Effector memory CD8-positive, alpha-beta T cell (primary cell): Measurements from ENCODE around the gene TTC19.
"Not testable (repeated sequence)": the region's sequence is repeated elsewhere in the genome, so short reads cannot be mapped to it uniquely, and the experiment has no call there.

Source experiments
- ATAC-seq: fragments of 150-1000 bp; cut with Tn5 transposase; replicated peaks from 2 replicates; pipeline ENCODE4 v1.10.0; 2021; ENCODE audit warnings: mild to moderate bottlenecking, moderate library complexity
- DNase-seq, 3 experiments: peaks; one replicate each; pipeline ENCODE4 v3.0.0; 2021
- H3K27ac Mint-ChIP-seq, 2 donors: one replicate each; pipeline ENCODE4 v1.8.0; 2022; ENCODE audit warnings: mild to moderate bottlenecking in 2 of 2, mixed read lengths in 2 of 2, moderate library complexity in 2 of 2
- H3K27me3 Mint-ChIP-seq, 2 donors: one replicate each; pipeline ENCODE4 v1.8.0; 2022; ENCODE audit warnings: mixed read lengths in 2 of 2
- H3K36me3 Mint-ChIP-seq: one replicate; pipeline ENCODE4 v1.8.0; 2022; ENCODE audit warnings: mild to moderate bottlenecking, moderate library complexity, mixed read lengths; ENCODE audit not compliant: insufficient read depth
- H3K4me1 Mint-ChIP-seq, 2 donors: one replicate each; pipeline ENCODE4 v1.8.0; 2022; ENCODE audit warnings: low read depth in 2 of 2, mixed read lengths in 2 of 2
- H3K4me3 Mint-ChIP-seq, 2 donors: one replicate each; pipeline ENCODE4 v1.8.0; 2022; ENCODE audit warnings: mild to moderate bottlenecking in 2 of 2, mixed read lengths in 2 of 2, moderate library complexity in 2 of 2
- H3K9me3 Mint-ChIP-seq, 2 donors: one replicate each; pipeline ENCODE4 v1.8.0; 2022; ENCODE audit warnings: mixed read lengths in 2 of 2

TTC19 gene

GRCh38 chr17:15966183-15966878, 33.3 kb upstream of the TTC19 start:
- Mint-ChIP-seq H3K4me3 (peak overlapping the region in 1 of 2 donors; percentile 46), H3K4me1 (peaks cover 0 to 4% of the 10 kb centered on the region in 2 donors), H3K27ac (peak overlapping the region in 1 of 2 donors; percentile 15), H3K9me3 (no peaks in the 10 kb centered on the region), H3K36me3 (no peaks in the 10 kb centered on the region), H3K27me3 (peaks cover 35 to 40% of the 10 kb centered on the region in 2 donors)
- ATAC-seq (no peak), DNase-seq (no peak)

- DNase-seq: no peak
- no peaks in the 10 kb centered on the region for H3K36me3 Mint-ChIP-seq
- ATAC-seq: no peak
- peaks cover 35 to 40% of the 10 kb centered on the region in 2 donors for H3K27me3 Mint-ChIP-seq
- peaks cover 0 to 4% of the 10 kb centered on the region in 2 donors for H3K4me1 Mint-ChIP-seq
- H3K4me3 Mint-ChIP-seq: peak overlapping the region in 1 of 2 donors; percentile 46
- H3K27ac Mint-ChIP-seq: no peak overlapping the region
- H3K9me3 Mint-ChIP-seq: no peaks in the 10 kb centered on the region
Observed at GRCh38 chr17:15966879-15967248, 32.8 kb upstream of the TTC19 start.

- no peak for DNase-seq
Observed at GRCh38 chr17:15967706-15968399, 31.8 kb upstream of the TTC19 start.

GRCh38 chr17:15969463-15969862, 30.2 kb upstream of the TTC19 start:
- H3K9me3 Mint-ChIP-seq: no peaks in the 10 kb centered on the region

More at GRCh38 chr17:15967706-15968399, 31.8 kb upstream of the TTC19 start:
- Mint-ChIP-seq H3K36me3 (no peaks in the 10 kb centered on the region), H3K27me3 (peaks cover 35 to 40% of the 10 kb centered on the region in 2 donors), H3K9me3 (no peaks in the 10 kb centered on the region), H3K4me1 (peaks cover 0 to 4% of the 10 kb centered on the region in 2 donors), H3K27ac (no peak overlapping the region), H3K4me3 (no peak overlapping the region)
- no peak for ATAC-seq

GRCh38 chr17:15970500-15970899, 29.1 kb upstream of the TTC19 start:
- H3K9me3 Mint-ChIP-seq: no peaks in the 10 kb centered on the region
- peaks cover 0 to 4% of the 10 kb centered on the region in 2 donors for H3K4me1 Mint-ChIP-seq
- no peak for DNase-seq
- no peak for ATAC-seq
- peaks cover 29 to 40% of the 10 kb centered on the region in 2 donors for H3K27me3 Mint-ChIP-seq
- H3K36me3 Mint-ChIP-seq: no peaks in the 10 kb centered on the region
- H3K27ac Mint-ChIP-seq: no peak overlapping the region
- no peak overlapping the region for H3K4me3 Mint-ChIP-seq

More at GRCh38 chr17:15969463-15969862, 30.2 kb upstream of the TTC19 start:
- peaks cover 35 to 40% of the 10 kb centered on the region in 2 donors for H3K27me3 Mint-ChIP-seq
- H3K27ac Mint-ChIP-seq: no peak overlapping the region
- H3K4me1 Mint-ChIP-seq: peaks cover 0 to 4% of the 10 kb centered on the region in 2 donors
- no peak overlapping the region for H3K4me3 Mint-ChIP-seq
- ATAC-seq (no peak), DNase-seq (no peak)
- H3K36me3 Mint-ChIP-seq: no peaks in the 10 kb centered on the region

- Mint-ChIP-seq H3K27ac (no peak overlapping the region), H3K27me3 (peaks cover 23 to 40% of the 10 kb centered on the region in 2 donors), H3K9me3 (no peaks in the 10 kb centered on the region), H3K4me3 (no peak overlapping the region), H3K4me1 (peaks cover 0 to 4% of the 10 kb centered on the region in 2 donors), H3K36me3 (no peaks in the 10 kb centered on the region)
- ATAC-seq (no peak), DNase-seq (no peak)
Observed at GRCh38 chr17:15971098-15971678, 28.4 kb upstream of the TTC19 start.

- no peak for DNase-seq
- H3K4me3 Mint-ChIP-seq: no peak overlapping the region
- peaks cover 18 to 33% of the 10 kb centered on the region in 2 donors for H3K27me3 Mint-ChIP-seq
- no peak overlapping the region for H3K27ac Mint-ChIP-seq
- no peaks in the 10 kb centered on the region for H3K9me3 Mint-ChIP-seq
- peaks cover under 1% of the 10 kb centered on the region for H3K36me3 Mint-ChIP-seq
- H3K4me1 Mint-ChIP-seq: no peaks in the 10 kb centered on the region
- ATAC-seq: no peak
Observed at GRCh38 chr17:15971882-15972281, 27.7 kb upstream of the TTC19 start.

GRCh38 chr17:15972497-15972951, 27.1 kb upstream of the TTC19 start:
- Mint-ChIP-seq H3K27me3 (peaks cover 17 to 28% of the 10 kb centered on the region in 2 donors), H3K36me3 (peaks cover 5% of the 10 kb centered on the region), H3K4me1 (no peaks in the 10 kb centered on the region), H3K27ac (peak overlapping the region in 1 of 2 donors; percentile 59), H3K4me3 (no peak overlapping the region), H3K9me3 (no peaks in the 10 kb centered on the region)
- DNase-seq (no peak), ATAC-seq (no peak)

GRCh38 chr17:15973016-15973415, 26.6 kb upstream of the TTC19 start:
- ATAC-seq (no peak), DNase-seq (no peak)
- Mint-ChIP-seq H3K27me3 (peaks cover 12 to 23% of the 10 kb centered on the region in 2 donors), H3K9me3 (no peaks in the 10 kb centered on the region), H3K4me1 (no peaks in the 10 kb centered on the region), H3K27ac (peak overlapping the region in 1 of 2 donors; percentile 59), H3K36me3 (peaks cover 10% of the 10 kb centered on the region), H3K4me3 (no peak overlapping the region)

- ATAC-seq: no peak
- Mint-ChIP-seq H3K4me3 (no peak overlapping the region), H3K27me3 (peaks cover 7 to 15% of the 10 kb centered on the region in 2 donors), H3K4me1 (no peaks in the 10 kb centered on the region), H3K36me3 (peaks cover 12% of the 10 kb centered on the region), H3K9me3 (no peaks in the 10 kb centered on the region), H3K27ac (peak overlapping the region in 1 of 2 donors; percentile 59)
- no peak for DNase-seq
Observed at GRCh38 chr17:15973834-15974233, 25.8 kb upstream of the TTC19 start.

- H3K9me3 Mint-ChIP-seq: no peaks in the 10 kb centered on the region
- no peak overlapping the region for H3K4me3 Mint-ChIP-seq
- ATAC-seq (no peak), DNase-seq (no peak)
- H3K4me1 Mint-ChIP-seq: no peaks in the 10 kb centered on the region
- H3K36me3 Mint-ChIP-seq: peaks cover 21% of the 10 kb centered on the region
- H3K27ac Mint-ChIP-seq: no peak overlapping the region
- no peaks in the 10 kb centered on the region for H3K27me3 Mint-ChIP-seq
Observed at GRCh38 chr17:15977894-15978293, 21.7 kb upstream of the TTC19 start.

- Mint-ChIP-seq H3K27me3 (no peaks in the 10 kb centered on the region), H3K27ac (no peak overlapping the region), H3K36me3 (peaks cover 21% of the 10 kb centered on the region), H3K4me1 (no peaks in the 10 kb centered on the region), H3K9me3 (no peaks in the 10 kb centered on the region), H3K4me3 (no peak overlapping the region)
- ATAC-seq (no peak), DNase-seq (no peak)
Observed at GRCh38 chr17:15978606-15979005, 21.0 kb upstream of the TTC19 start.

GRCh38 chr17:15979013-15979412, 20.6 kb upstream of the TTC19 start:
- ATAC-seq, H3K4me3 Mint-ChIP-seq, H3K27ac Mint-ChIP-seq, H3K4me1 Mint-ChIP-seq, H3K27me3 Mint-ChIP-seq, H3K9me3 Mint-ChIP-seq, DNase-seq: not testable (repeated sequence)
- H3K36me3 Mint-ChIP-seq: peaks cover 21% of the 10 kb centered on the region
